Right lobe of liver (tissue), 6 donors: Measurements from ENCODE around the gene HSPA1A. TPM values are rescaled to one million over a fixed set of nuclear protein-coding genes. Genes with fewer than 3 reads are reported as not detected.
A peak's percentile ranks its signal among the peaks of the same experiment; 100 is the strongest.

Source experiments
- ATAC-seq, 4 donors: fragments of 200-7000 bp; cut with Tn5 transposase; one replicate each; pipeline ENCODE4 v1.9.1; 2020; ENCODE audit warnings: mild to moderate bottlenecking in 4 of 4, moderate library complexity in 4 of 4
- DNase-seq, 3 donors: peaks; one replicate each; pipeline ENCODE4 v3.0.0-alpha.2; 2020
- H3K27ac ChIP-seq, 3 donors: fragments of 200-600 bp; one replicate each; pipeline ENCODE4 v1.8.0; 2022
- H3K27me3 ChIP-seq, 2 donors: fragments of 200-600 bp; one replicate each; pipeline ENCODE4 v1.8.0; 2022
- H3K36me3 ChIP-seq, 4 donors: fragments of 200-600 bp; sonication (generic) in 1 of 4; one replicate each; pipeline versions ENCODE4 v1.5.1 to v1.8.0; 2017 to 2022; ENCODE audit warnings: control low read depth in 1 of 4
- H3K4me1 ChIP-seq, 4 donors: fragments of 200-600 bp; sonication (generic) in 1 of 4; one replicate each; pipeline versions ENCODE4 v1.5.1 to v1.8.0; 2017 to 2022; ENCODE audit warnings: control low read depth in 1 of 4
- H3K4me3 ChIP-seq, 3 donors: fragments of 200-600 bp; one replicate each; pipeline ENCODE4 v1.8.0; 2022
- H3K9me3 ChIP-seq, 4 donors: fragments of 200-600 bp; sonication (generic) in 1 of 4; one replicate each; pipeline versions ENCODE4 v1.5.1 to v1.8.0; 2017 to 2022; ENCODE audit warnings: control low read depth in 1 of 4
- POLR2A ChIP-seq: fragments of 450-650 bp; IDR thresholded peaks from one replicate; pipeline ENCODE4 v1.6.1; 2017; ENCODE audit warnings: antibody characterized with exemption, mild to moderate bottlenecking
- WGBS: methylation state at CpG from one replicate; pipeline ENCODE4 v1.1.6; 2018; ENCODE audit warnings: low coverage, low lambda C conversion rate; ENCODE audit not compliant: insufficient coverage; ENCODE audit errors: missing lambda C conversion rate; 5-methylcytosine and 5-hydroxymethylcytosine counted together
- intact Hi-C, 2 donors: fragments of 100-400 bp; cut with DNase I; formaldehyde crosslinking; loops; one replicate each; pipeline versions ENCODE4 v1.11.2 to v1.14.1; 2022
- total RNA-seq, 6 experiments: library from RNA; depleted of rRNA in 2 of 6; stranded (reverse); fragments of >200 nt in 2 of 6; fragmentation: NEBNext Ultra II Directional in 3 of 6; extraction: Animal tissue kit (Norgen Biotek cat#: 25700) in 3 of 6; gene quantifications; one replicate each; pipeline versions ENCODE4 v1.1.0 to v1.2.4, GENCODE V29; 2016 to 2023
- TF ChIP-seq, protein P1 (sequence below), 4 donors: fragments of 200-600 bp in 3 of 4; fragments of 450-650 bp in 1 of 4; IDR thresholded peaks; one replicate each; pipeline versions ENCODE4 v1.5.1 to v1.8.0; 2016 to 2022; ENCODE audit warnings: antibody characterized with exemption in 4 of 4, mild to moderate bottlenecking in 2 of 4
- donor health status: DM: no; HTN: yes; CAD: no.
- donor health status: DM: no; HTN: no; CAD: no.
- donor health status: DM: no; HTN: no; CAD: no.
- donor health status: DM: no; HTN: yes; CAD: no.
- donor health status: DM: no; HTN: yes; CAD: no.

HSPA1A gene
- total RNA-seq, 6 experiments from 2014 or later, result 73.2 to 442 (median 80.2) TPM

DNA sequence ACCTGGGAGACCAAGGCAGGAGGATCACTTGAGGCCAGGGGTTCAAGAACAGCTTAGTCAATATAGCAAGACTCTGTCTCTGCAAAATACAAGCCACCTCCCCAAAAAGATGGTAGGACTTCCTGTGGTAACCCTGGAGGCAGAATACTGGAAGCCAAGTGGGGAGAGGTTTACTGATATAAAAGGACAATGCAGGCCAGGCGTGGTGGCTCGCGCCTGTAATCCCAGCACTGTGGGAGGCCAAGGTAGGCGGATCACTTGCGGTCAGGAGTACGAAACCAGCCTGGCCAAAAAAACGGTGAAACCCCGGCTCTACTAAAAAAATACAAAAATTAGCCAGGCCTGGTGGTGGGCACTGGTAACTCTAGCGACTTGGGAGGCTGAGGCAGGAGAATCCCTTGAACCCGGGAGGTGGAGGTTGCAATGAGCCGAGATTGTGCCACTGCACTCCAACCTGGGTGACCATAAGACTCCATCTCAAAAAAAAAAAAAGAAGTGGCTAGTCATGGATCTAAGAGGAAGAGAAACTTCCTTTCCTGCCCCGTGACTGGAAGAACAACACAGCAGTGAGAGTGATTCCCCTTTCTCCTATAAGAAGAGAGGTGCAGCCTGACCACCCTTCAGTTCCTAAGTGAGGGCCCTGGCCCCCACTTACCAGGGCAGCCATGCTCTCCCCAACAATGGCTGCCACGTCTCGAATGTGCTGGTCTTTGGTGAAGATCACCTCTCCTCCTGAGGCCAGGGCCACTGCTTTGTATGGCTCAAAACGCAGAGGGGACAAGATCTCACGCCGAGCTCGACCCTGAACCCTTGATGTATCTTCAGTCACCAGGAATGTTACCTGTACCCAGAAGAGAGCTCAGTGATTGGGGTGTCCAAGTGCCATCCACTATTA, 46.7 kb upstream of the HSPA1A start:
- WGBS, result 72% methylated on average over 15 of the region's 18 CpGs
- intact Hi-C loops, result loop anchor here (10.0 kb wide), 2 partner anchors 54 to 84 kb away; partner anchors contain the start of genes LY6G5C (in 2 of the 2) and LY6G6D (in 1 of the 2)
- Histone ChIP-seq H3K27ac (no peak overlapping the region), H3K9me3 (no peaks in the 10 kb centered on the region), H3K36me3 (no peaks in the 10 kb centered on the region), H3K4me3 (no peak overlapping the region), H3K4me1 (peaks cover 0 to 5% (median 0%) of the 10 kb centered on the region in 4 donors), H3K27me3 (no peaks in the 10 kb centered on the region)
- ATAC-seq (peak in 2 of 4 donors; percentile 6 to 17), DNase-seq (no peak)
- TF ChIP-seq POLR2A, result no peak
- TF ChIP-seq, protein P1, sequence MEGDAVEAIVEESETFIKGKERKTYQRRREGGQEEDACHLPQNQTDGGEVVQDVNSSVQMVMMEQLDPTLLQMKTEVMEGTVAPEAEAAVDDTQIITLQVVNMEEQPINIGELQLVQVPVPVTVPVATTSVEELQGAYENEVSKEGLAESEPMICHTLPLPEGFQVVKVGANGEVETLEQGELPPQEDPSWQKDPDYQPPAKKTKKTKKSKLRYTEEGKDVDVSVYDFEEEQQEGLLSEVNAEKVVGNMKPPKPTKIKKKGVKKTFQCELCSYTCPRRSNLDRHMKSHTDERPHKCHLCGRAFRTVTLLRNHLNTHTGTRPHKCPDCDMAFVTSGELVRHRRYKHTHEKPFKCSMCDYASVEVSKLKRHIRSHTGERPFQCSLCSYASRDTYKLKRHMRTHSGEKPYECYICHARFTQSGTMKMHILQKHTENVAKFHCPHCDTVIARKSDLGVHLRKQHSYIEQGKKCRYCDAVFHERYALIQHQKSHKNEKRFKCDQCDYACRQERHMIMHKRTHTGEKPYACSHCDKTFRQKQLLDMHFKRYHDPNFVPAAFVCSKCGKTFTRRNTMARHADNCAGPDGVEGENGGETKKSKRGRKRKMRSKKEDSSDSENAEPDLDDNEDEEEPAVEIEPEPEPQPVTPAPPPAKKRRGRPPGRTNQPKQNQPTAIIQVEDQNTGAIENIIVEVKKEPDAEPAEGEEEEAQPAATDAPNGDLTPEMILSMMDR (IDR thresholded peaks at IDR 0.05), result no peak

DNA sequence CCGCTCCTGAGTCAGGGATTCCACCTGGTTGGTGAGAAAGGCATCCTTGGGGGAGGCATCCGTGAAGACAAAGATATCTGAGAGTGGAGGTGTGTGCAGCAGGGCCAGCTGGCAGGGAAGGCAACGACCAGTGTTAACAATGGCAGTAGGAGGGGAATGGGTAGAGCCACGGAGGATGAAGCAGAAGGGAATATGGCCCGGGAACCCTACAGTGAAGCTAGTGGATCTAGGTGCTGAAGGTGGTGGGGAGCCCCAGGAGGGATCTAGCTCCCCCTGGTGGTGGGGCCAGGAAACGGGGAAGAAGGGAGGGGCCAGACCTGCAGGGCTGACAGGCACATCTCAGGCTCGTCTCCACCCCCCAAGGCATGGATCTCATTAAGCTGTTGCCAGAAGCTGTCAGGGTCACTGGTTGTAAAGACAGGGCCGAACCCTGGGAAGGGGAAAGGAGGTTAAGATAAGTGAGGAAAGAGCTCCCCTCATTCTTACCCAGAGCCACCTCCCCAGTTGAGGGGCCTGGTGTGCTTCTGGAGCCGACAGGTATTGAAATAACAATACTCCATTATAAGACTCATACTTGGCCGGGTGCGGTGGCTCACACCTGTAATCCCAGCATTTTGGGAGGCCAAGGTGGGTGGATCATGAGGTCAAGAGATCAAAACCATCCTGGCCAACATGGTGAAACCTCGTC, 45.5 kb upstream of the HSPA1A start:
- DNase-seq (peak; percentile 83 to 89 (median 88)), ATAC-seq (peak; percentile 85 to 87 (median 87))
- TF ChIP-seq, protein P1 (IDR thresholded peaks at IDR 0.05), result peak; percentile 81 to 98 (median 94)
- no peak for TF ChIP-seq POLR2A
- Histone ChIP-seq H3K27me3 (no peaks in the 10 kb centered on the region), H3K9me3 (no peaks in the 10 kb centered on the region), H3K27ac (no peak overlapping the region), H3K4me3 (no peak overlapping the region), H3K4me1 (peaks cover 0 to 5% (median 0%) of the 10 kb centered on the region in 4 donors), H3K36me3 (no peaks in the 10 kb centered on the region)
- 39% methylated on average over 8 of the region's 12 CpGs for WGBS
- intact Hi-C loops, result loop anchor here (10.0 kb wide), 3 partner anchors 55 to 85 kb away; partner anchors contain the start of genes LY6G5C (in 2 of the 2) and LY6G6D (in 1 of the 2)

DNA sequence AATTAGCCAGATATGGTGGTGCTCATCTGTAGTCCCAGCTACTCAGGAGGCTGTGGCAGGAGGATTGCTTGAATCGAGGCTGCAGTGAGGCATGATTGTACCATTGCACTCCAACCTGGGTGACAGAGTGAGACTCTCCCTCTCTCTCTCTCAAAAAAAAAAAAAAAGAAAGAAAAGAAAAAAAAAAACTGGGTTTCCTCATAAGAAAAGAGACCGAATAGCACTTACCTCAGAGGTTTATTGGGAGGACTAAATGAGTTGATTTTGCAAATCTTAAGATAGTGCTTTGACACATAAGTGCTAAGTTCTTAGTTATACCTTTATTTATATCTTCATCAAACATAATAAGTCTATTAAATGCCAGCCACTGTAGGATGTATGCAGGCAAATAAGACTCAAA, 44.5 kb upstream of the HSPA1A start:
- intact Hi-C loops, result loop anchor here (10.0 kb wide), 1 partner anchor 64 kb away; no protein-coding TSS in a partner anchor
- TF ChIP-seq POLR2A, result no peak
- TF ChIP-seq, protein P1 (IDR thresholded peaks at IDR 0.05), result no peak
- ATAC-seq (no peak), DNase-seq (no peak)
- no peak overlapping the region for H3K4me3 ChIP-seq
- no peaks in the 10 kb centered on the region for H3K9me3 ChIP-seq
- H3K27ac ChIP-seq, result no peak overlapping the region
- H3K4me1 ChIP-seq, result peaks cover 0 to 12% (median 0%) of the 10 kb centered on the region in 4 donors
- H3K36me3 ChIP-seq, result no peaks in the 10 kb centered on the region
- H3K27me3 ChIP-seq, result no peaks in the 10 kb centered on the region
- 85% methylated on average over 2 of the region's 2 CpGs for WGBS

DNA sequence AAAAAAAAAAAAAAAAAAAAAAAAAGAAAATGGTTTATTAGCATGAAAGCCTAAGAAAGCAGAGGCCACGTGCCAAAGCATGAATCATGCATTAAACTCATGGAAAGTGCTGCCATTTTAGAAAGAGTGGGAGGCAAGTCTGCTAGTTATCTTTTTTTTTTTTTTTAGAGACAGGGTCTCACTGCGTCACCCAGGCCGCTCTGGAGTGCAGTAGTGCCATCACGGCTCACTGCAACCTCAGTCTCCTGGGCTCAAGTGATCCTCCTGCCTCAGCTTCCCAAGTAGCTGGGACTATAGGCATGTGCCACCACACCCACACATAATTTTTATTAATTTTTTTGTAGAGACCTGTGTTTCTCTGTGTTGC, 43.4 kb upstream of the HSPA1A start:
- Histone ChIP-seq H3K27ac (no peak overlapping the region), H3K36me3 (no peaks in the 10 kb centered on the region), H3K27me3 (no peaks in the 10 kb centered on the region), H3K4me3 (no peak overlapping the region), H3K9me3 (no peaks in the 10 kb centered on the region), H3K4me1 (peaks cover 0 to 24% (median 5%) of the 10 kb centered on the region in 4 donors)
- intact Hi-C loops, result loop anchor here (10.0 kb wide), 1 partner anchor 63 kb away; no protein-coding TSS in a partner anchor
- no peak for TF ChIP-seq POLR2A
- TF ChIP-seq, protein P1 (IDR thresholded peaks at IDR 0.05), result no peak
- ATAC-seq, result no peak
- DNase-seq, result no peak
- 66% methylated on average over 4 of the region's 4 CpGs for WGBS
